Ishikawa (cell line): ENCODE data around the gene POLD1.

Experiments used
- CEBPB ChIP-seq: IDR thresholded peaks from 2 replicates; pipeline ENCODE4 v1.6.1; 2012
- CREB1 ChIP-seq: IDR thresholded peaks from 2 replicates; pipeline ENCODE4 v1.6.1; 2012; ENCODE audit warnings: low read depth
- EGR1 ChIP-seq: IDR thresholded peaks from 2 replicates; pipeline ENCODE4 v1.6.1; 2012
- EP300 ChIP-seq: IDR thresholded peaks from 2 replicates; pipeline ENCODE4 v1.6.1; 2012; ENCODE audit warnings: borderline replicate concordance
- FOXM1 ChIP-seq: IDR thresholded peaks from 2 replicates; pipeline ENCODE4 v1.6.1; 2012; ENCODE audit warnings: low read depth, borderline replicate concordance
- MAX ChIP-seq: IDR thresholded peaks from 2 replicates; pipeline ENCODE4 v1.6.1; 2012
- NFIC ChIP-seq: IDR thresholded peaks from 2 replicates; pipeline ENCODE4 v1.6.1; 2012
- RAD21 ChIP-seq: IDR thresholded peaks from 2 replicates; pipeline ENCODE4 v1.6.1; 2012; ENCODE audit warnings: low read depth
- REST ChIP-seq: IDR thresholded peaks from 2 replicates; pipeline ENCODE4 v1.6.1; 2012; ENCODE audit warnings: low read depth, mild to moderate bottlenecking
- TAF1 ChIP-seq: IDR thresholded peaks from 2 replicates; pipeline ENCODE4 v1.6.1; 2012; ENCODE audit warnings: low read depth, mild to moderate bottlenecking
- TCF12 ChIP-seq: IDR thresholded peaks from 2 replicates; pipeline ENCODE4 v1.6.1; 2012; ENCODE audit warnings: low read depth
- TEAD4 ChIP-seq: IDR thresholded peaks from 2 replicates; pipeline ENCODE4 v1.6.1; 2012
- YY1 ChIP-seq: IDR thresholded peaks from 2 replicates; pipeline ENCODE4 v1.6.1; 2012; ENCODE audit warnings: low read depth
- ZBTB7A ChIP-seq: IDR thresholded peaks from 2 replicates; pipeline ENCODE4 v1.6.1; 2012; ENCODE audit warnings: low read depth
- TF ChIP-seq, protein P1 (sequence below): IDR thresholded peaks from 2 replicates; pipeline ENCODE4 v1.6.1; 2012

The POLD1 gene

GRCh38 chr19:50457300-50457699, 73.2 kb downstream of the POLD1 start:
- TF ChIP-seq MAX (no peak), EP300 (no peak), TEAD4 (no peak), TAF1 (no peak), YY1 (no peak)
- TF ChIP-seq, protein P1, sequence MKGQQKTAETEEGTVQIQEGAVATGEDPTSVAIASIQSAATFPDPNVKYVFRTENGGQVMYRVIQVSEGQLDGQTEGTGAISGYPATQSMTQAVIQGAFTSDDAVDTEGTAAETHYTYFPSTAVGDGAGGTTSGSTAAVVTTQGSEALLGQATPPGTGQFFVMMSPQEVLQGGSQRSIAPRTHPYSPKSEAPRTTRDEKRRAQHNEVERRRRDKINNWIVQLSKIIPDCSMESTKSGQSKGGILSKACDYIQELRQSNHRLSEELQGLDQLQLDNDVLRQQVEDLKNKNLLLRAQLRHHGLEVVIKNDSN = no peak

- TF ChIP-seq RAD21 (no peak), TCF12 (no peak), TAF1 (no peak), CREB1 (no peak), EGR1 (no peak), REST (no peak), YY1 (no peak), ZBTB7A (no peak), NFIC (no peak), MAX (no peak), EP300 (no peak), FOXM1 (no peak), TEAD4 (no peak), CEBPB (no peak)
- TF ChIP-seq, protein P1 = no peak
Measured at GRCh38 chr19:50458396-50459066, 74.4 kb downstream of the POLD1 start.

- no peak for TF ChIP-seq EGR1
- TF ChIP-seq REST = no peak
- TF ChIP-seq TCF12 = no peak
- TF ChIP-seq RAD21 = no peak
Measured at GRCh38 chr19:50459067-50459456, 74.9 kb downstream of the POLD1 start.

GRCh38 chr19:50459638-50460037, 75.5 kb downstream of the POLD1 start:
- no peak for TF ChIP-seq REST
- TF ChIP-seq TCF12 = no peak
- TF ChIP-seq FOXM1 = no peak
- TF ChIP-seq TEAD4 = no peak
- TF ChIP-seq CREB1 = no peak
- no peak for TF ChIP-seq EP300
- TF ChIP-seq CEBPB = no peak
- no peak for TF ChIP-seq EGR1
- no peak for TF ChIP-seq YY1
- no peak for TF ChIP-seq NFIC
- TF ChIP-seq TAF1 = no peak
- TF ChIP-seq RAD21 = no peak
- no peak for TF ChIP-seq ZBTB7A
- TF ChIP-seq MAX = no peak
- TF ChIP-seq, protein P1 = no peak
